BE2C (cell line): ENCODE measurements around the gene SRA1.

Experiments used
- DNase-seq: peaks from one replicate; pipeline ENCODE4 v3.0.0-alpha.2; 2020
- H3K27me3 ChIP-seq: fragments of 250-450 bp; sonication (Bioruptor Pico); 2 replicates; pipeline ENCODE4 v1.5.1; 2020; ENCODE audit warnings: mild to moderate bottlenecking
- H3K36me3 ChIP-seq: fragments of 250-450 bp; sonication (Bioruptor Pico); 2 replicates; pipeline ENCODE4 v1.5.1; 2020; ENCODE audit warnings: mild to moderate bottlenecking
- H3K4me1 ChIP-seq: fragments of 250-450 bp; sonication (Bioruptor Pico); 2 replicates; pipeline ENCODE4 v1.5.1; 2020
- H3K4me3 ChIP-seq: 2 replicates; pipeline ENCODE4 v1.5.1; 2011; ENCODE audit warnings: low read depth, low read length
- H3K9me3 ChIP-seq: fragments of 250-450 bp; sonication (Bioruptor Pico); 2 replicates; pipeline ENCODE4 v1.5.1; 2020
- TF ChIP-seq, protein P1 (sequence below): IDR thresholded peaks from 2 replicates; pipeline ENCODE4 v1.5.1; 2012; ENCODE audit warnings: mild to moderate bottlenecking, low read depth, low read length

Gene SRA1

DNA sequence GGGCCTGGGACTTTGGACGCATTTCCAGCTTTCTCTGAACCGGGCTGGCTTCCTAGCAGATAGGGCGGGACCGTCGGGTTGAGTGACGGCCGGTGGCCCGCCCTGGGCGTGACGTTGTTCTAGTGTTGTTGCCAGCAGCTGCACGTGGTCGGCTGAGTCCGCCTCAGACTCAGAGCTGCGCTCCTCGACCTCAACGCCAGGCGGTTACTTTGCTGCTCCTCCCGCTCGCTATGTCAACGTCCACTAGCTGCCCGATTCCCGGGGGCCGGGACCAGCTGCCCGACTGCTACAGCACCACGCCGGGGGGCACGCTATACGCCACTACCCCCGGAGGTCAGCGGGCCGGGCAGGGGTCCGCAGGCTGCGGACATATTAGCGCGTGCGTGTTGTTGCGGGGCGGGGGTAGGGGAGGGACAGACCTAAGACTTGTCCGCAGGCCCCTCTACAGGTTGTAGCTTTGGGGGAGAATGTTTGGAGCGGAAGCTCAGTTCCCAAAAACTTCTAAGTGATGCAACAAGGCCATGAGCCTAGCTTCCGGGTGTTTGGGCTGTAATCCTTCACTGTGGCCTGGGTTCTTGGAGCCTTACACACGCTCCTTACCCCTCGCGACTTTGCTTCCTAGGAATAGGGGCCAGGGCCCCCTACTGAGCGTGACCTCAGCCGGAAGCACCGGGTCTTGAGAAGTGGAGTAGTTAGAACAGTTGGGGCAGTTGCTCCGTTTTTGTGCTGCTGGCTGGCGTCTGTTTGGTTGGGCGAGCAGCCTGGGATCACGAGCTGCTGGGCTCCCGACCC, 9.6 kb downstream of the SRA1 start, which contains the start of gene EIF4EBP3:
EIF4EBP3 (plus strand) TSS at position 155 of the 792 bp plus-strand sequence; CDS start at position 231, 76 bp downstream.
- Histone ChIP-seq H3K27me3 (no peaks in the 10 kb centered on the region), H3K4me1 (peaks cover 16% of the 10 kb centered on the region), H3K4me3 (peak within 1 kb of the TSS; percentile 57), H3K36me3 (peaks cover 43% of the 10 kb centered on the region), H3K9me3 (no peaks in the 10 kb centered on the region)
- peak; percentile 97 for DNase-seq
- TF ChIP-seq, protein P1, sequence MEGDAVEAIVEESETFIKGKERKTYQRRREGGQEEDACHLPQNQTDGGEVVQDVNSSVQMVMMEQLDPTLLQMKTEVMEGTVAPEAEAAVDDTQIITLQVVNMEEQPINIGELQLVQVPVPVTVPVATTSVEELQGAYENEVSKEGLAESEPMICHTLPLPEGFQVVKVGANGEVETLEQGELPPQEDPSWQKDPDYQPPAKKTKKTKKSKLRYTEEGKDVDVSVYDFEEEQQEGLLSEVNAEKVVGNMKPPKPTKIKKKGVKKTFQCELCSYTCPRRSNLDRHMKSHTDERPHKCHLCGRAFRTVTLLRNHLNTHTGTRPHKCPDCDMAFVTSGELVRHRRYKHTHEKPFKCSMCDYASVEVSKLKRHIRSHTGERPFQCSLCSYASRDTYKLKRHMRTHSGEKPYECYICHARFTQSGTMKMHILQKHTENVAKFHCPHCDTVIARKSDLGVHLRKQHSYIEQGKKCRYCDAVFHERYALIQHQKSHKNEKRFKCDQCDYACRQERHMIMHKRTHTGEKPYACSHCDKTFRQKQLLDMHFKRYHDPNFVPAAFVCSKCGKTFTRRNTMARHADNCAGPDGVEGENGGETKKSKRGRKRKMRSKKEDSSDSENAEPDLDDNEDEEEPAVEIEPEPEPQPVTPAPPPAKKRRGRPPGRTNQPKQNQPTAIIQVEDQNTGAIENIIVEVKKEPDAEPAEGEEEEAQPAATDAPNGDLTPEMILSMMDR, result peak; percentile 55

DNA sequence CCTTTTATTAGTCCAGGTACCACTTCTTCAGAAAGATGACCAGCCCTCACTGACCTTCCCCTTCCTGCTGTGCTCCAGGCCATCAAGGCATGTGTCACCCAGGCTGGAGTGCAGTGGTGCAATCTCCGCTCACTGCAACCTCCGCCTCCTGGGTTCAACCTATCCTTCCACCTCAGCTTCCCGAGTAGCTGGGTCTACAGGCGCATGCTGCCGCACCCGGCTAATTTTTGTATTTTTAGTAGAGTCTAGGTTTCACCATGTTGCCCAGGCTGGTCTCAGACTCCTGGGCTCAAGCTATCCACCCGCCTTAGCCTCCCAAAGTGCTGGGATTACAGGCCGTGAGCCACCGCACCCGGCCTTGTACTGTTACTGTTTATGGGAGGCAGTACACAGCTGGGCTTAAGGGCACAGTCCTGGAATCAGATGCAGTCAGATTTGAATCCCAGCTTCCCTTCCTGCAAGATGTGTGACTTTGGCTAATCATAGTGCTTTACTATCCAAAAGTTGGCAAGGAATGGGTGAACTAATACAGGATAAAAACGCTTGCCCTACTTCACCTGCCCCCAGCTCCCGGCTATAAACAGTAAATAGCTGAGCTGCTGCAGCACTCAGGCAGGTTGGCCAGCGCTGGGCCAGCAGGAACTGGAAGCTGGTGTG, 10.3 kb downstream of the SRA1 start:
- no peak for DNase-seq
- peaks cover 16% of the 10 kb centered on the region for H3K4me1 ChIP-seq
- H3K9me3 ChIP-seq, result no peaks in the 10 kb centered on the region
- TF ChIP-seq, protein P1, result no peak
- H3K4me3 ChIP-seq, result peak overlapping the region; percentile 57
- no peaks in the 10 kb centered on the region for H3K27me3 ChIP-seq
- peaks cover 43% of the 10 kb centered on the region for H3K36me3 ChIP-seq

DNA sequence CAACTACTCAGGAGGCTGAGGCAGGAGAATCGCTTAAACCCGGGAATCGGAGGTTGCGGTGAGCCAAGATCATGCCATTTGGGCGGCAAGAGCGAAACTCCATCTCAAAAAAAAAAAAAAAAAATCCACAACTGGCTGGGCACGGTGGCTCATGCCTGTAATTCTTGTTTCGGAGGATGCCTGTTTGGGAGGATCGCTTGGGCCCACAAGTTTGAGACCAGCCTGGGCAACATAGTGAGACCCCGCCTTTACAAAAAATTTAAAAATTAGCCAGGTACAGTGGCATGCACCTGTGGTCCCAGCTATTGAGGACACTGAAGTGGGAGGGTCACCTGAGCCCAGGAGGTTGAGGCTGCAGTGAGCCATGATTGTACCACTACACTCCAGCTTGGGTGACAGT, 11.7 kb downstream of the SRA1 start:
- H3K4me1 ChIP-seq, result peaks cover 16% of the 10 kb centered on the region
- no peak for DNase-seq
- H3K27me3 ChIP-seq, result no peaks in the 10 kb centered on the region
- peaks cover 43% of the 10 kb centered on the region for H3K36me3 ChIP-seq
- H3K4me3 ChIP-seq, result no peak overlapping the region
- no peaks in the 10 kb centered on the region for H3K9me3 ChIP-seq
- TF ChIP-seq, protein P1, result no peak

DNA sequence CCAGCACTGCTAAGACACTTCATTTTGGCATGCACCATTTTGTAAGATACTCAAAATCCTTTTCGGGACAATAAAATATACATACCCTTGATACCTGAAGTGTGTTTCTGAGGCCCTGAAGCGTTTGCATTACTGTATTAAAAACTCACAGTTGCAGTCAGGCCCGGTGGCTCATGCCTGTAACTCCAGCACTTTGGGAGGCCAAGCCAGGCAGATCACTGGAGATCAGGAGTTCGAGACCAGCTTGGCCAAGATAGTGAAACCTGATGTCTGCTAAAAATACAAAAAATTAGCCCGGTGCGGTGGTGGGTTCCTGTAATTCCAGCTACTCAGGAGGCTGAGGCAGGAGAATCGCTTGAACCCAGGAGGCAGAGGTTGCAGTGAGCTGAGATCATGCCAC, 12.3 kb downstream of the SRA1 start:
- TF ChIP-seq, protein P1, result no peak
- peaks cover 42% of the 10 kb centered on the region for H3K36me3 ChIP-seq

GRCh38 chr5:140542972-140543371, 14.3 kb downstream of the SRA1 start:
- no peaks in the 10 kb centered on the region for H3K27me3 ChIP-seq
- peaks cover 51% of the 10 kb centered on the region for H3K36me3 ChIP-seq
- no peak for DNase-seq
- no peaks in the 10 kb centered on the region for H3K9me3 ChIP-seq
- peaks cover 6% of the 10 kb centered on the region for H3K4me1 ChIP-seq
- no peak overlapping the region for H3K4me3 ChIP-seq
- TF ChIP-seq, protein P1, result no peak

More for the DNA sequence above, 12.3 kb downstream of the SRA1 start:
- DNase-seq, result no peak
- Histone ChIP-seq H3K4me1 (peaks cover 16% of the 10 kb centered on the region), H3K9me3 (no peaks in the 10 kb centered on the region), H3K4me3 (no peak overlapping the region), H3K27me3 (no peaks in the 10 kb centered on the region)

DNA sequence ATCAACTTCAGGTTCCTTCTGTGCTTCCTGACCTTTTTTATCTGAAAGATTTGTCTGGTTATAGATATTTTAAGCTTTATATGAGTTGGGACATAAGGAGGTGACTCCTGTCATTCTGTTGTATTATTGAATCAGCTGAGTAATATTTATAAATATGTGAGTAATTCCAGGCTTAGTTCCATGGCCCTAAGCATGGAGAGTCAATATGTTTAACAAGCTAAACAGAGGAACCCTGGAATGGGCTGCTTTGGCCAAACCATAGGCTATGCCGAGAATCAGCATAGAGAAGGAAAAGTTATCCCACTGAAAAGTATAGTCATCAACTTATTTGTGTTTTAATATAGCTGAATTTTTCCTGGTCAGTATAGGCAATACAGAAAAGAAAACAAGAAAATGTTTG, 17.0 kb downstream of the SRA1 start:
- Histone ChIP-seq H3K4me1 (no peaks in the 10 kb centered on the region), H3K36me3 (peaks cover 59% of the 10 kb centered on the region), H3K27me3 (no peaks in the 10 kb centered on the region), H3K4me3 (no peak overlapping the region), H3K9me3 (no peaks in the 10 kb centered on the region)
- no peak for DNase-seq
- TF ChIP-seq, protein P1, result no peak
